Measurements from ENCODE around the gene KCNJ15.

KCNJ15 gene

DNA sequence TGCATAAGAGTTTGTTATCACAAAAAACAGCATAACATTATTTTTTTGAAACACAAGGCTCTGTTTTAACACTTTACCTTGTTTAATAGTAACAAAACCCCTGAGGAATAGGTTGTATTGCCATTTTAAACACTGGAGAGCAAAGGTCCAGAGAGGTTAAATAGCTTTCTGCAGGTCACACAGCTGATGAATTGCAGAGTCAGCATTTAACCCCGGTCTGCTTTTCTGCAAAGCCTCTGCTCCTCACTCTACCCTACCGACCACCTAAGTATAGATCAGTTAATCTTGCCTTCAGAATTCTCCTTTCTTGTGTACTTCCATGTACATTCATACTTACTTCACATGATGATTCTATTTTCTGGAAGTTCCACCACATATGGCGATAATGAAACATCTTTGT, 42.0 kb downstream of the KCNJ15 start:
- Histone ChIP-seq H3K9me3 (no peaks in the 10 kb centered on the region), H3K4me3 (no peak overlapping the region), H3K27me3 (no peaks in the 10 kb centered on the region), H3K4me1 (peaks cover 0 to 34% (median 18%) of the 10 kb centered on the region in 4 donors), H3K36me3 (no peaks in the 10 kb centered on the region), H3K27ac (no peak overlapping the region)
- intact Hi-C loops (cut with DNase I; ENCODE audit: low total_unique reads) = no loop called here
- TF ChIP-seq, protein P1, sequence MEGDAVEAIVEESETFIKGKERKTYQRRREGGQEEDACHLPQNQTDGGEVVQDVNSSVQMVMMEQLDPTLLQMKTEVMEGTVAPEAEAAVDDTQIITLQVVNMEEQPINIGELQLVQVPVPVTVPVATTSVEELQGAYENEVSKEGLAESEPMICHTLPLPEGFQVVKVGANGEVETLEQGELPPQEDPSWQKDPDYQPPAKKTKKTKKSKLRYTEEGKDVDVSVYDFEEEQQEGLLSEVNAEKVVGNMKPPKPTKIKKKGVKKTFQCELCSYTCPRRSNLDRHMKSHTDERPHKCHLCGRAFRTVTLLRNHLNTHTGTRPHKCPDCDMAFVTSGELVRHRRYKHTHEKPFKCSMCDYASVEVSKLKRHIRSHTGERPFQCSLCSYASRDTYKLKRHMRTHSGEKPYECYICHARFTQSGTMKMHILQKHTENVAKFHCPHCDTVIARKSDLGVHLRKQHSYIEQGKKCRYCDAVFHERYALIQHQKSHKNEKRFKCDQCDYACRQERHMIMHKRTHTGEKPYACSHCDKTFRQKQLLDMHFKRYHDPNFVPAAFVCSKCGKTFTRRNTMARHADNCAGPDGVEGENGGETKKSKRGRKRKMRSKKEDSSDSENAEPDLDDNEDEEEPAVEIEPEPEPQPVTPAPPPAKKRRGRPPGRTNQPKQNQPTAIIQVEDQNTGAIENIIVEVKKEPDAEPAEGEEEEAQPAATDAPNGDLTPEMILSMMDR (IDR thresholded peaks at IDR 0.05) = no peak
- DNase-seq = no peak

DNA sequence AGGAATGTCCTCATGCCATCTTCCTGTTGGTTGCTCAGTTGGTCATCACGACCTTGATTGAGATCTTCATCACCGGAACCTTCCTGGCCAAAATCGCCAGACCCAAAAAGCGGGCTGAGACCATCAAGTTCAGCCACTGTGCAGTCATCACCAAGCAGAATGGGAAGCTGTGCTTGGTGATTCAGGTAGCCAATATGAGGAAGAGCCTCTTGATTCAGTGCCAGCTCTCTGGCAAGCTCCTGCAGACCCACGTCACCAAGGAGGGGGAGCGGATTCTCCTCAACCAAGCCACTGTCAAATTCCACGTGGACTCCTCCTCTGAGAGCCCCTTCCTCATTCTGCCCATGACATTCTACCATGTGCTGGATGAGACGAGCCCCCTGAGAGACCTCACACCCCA, 42.9 kb downstream of the KCNJ15 start:
- no peaks in the 10 kb centered on the region for H3K9me3 ChIP-seq
- H3K4me3 ChIP-seq = no peak overlapping the region
- no peak for DNase-seq
- H3K4me1 ChIP-seq = peaks cover 0 to 35% (median 18%) of the 10 kb centered on the region in 4 donors
- TF ChIP-seq, protein P1 (IDR thresholded peaks at IDR 0.05) = no peak
- no peak overlapping the region for H3K27ac ChIP-seq
- no peaks in the 10 kb centered on the region for H3K36me3 ChIP-seq
- no peaks in the 10 kb centered on the region for H3K27me3 ChIP-seq
- intact Hi-C loops (cut with DNase I; ENCODE audit: low total_unique reads) = no loop called here

DNA sequence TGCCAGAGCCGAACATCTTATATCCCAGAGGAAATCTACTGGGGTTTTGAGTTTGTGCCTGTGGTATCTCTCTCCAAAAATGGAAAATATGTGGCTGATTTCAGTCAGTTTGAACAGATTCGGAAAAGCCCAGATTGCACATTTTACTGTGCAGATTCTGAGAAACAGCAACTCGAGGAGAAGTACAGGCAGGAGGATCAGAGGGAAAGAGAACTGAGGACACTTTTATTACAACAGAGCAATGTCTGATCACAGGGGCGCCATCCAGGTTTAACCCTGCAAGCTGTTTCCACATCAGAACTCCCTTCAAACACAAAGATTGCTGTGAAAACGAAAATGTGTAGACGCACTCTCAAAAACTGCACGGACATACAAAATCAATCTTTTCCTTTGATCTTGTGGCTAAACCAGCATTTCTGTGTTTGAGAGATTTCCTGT, 43.4 kb downstream of the KCNJ15 start:
- Histone ChIP-seq H3K36me3 (no peaks in the 10 kb centered on the region), H3K9me3 (no peaks in the 10 kb centered on the region), H3K27me3 (no peaks in the 10 kb centered on the region), H3K4me1 (peaks cover 0 to 35% (median 18%) of the 10 kb centered on the region in 4 donors), H3K27ac (no peak overlapping the region), H3K4me3 (no peak overlapping the region)
- TF ChIP-seq, protein P1 (IDR thresholded peaks at IDR 0.05) = no peak
- intact Hi-C loops (cut with DNase I; ENCODE audit: low total_unique reads) = no loop called here
- no peak for DNase-seq

DNA sequence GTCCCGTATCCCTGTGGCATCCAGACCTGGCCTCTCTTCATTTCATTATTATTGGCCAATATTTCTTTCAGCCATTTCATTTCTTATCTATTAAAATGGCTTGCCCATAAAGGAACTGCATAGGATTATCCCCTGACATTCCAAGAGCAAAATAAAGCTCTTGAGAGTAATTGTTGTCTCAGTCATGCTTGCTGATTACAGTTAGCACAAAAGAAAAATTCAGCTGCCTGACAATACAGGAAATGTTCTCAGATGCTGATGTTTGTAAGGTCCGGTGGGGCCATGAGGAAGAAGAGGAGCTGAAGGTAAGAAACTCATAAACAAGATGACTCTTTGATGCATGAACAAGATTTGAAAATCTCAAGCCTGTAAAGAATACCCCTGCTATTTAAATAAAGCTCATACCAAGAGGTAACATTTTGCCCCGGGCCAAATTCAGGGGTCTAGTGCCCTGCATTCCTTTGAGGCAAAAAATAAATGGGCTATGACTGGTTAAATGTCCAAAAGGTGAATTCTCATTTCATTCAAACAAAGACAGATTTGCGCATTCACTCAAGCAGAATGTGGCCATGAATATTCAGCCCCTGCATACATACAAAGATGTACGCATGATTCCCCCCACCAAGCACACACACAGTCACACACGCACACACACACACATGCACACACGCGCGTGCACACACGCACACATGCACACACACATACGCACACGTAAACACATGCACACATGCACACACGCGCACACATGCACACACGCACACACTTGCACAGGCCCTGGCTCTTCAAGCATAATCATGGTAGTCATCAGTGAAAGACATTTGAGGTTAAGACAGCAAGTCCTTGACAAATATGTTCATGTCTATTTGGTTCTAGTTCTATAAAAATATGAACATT, 44.8 kb downstream of the KCNJ15 start:
- Histone ChIP-seq H3K4me3 (no peak overlapping the region), H3K27ac (no peak overlapping the region), H3K4me1 (peaks cover 0 to 35% (median 15%) of the 10 kb centered on the region in 4 donors), H3K36me3 (no peaks in the 10 kb centered on the region), H3K27me3 (no peaks in the 10 kb centered on the region), H3K9me3 (no peaks in the 10 kb centered on the region)
- intact Hi-C loops (cut with DNase I; ENCODE audit: low total_unique reads) = no loop called here
- TF ChIP-seq, protein P1 (IDR thresholded peaks at IDR 0.05) = no peak
- no peak for DNase-seq

DNA sequence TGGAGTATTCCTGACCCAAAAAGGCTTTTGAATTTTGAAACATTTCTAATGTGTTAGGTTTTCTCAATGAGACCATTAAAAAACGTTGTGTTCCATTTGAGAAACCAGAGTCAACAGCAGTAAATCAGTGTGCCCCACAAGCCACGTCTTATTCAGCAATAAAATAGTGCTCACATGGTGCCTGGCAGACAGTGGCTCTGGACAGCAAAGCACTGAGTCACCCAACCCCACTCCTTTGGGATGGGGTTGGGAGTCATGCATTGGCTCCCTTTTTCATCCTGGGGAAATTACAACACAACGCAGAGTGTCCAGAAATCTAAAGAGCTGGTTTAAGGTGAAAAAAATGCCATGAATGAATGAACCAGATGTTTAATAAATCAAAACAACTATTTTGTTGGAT, 46.5 kb downstream of the KCNJ15 start:
- Histone ChIP-seq H3K27me3 (no peaks in the 10 kb centered on the region), H3K9me3 (no peaks in the 10 kb centered on the region), H3K4me3 (no peak overlapping the region), H3K4me1 (peaks cover 0 to 34% (median 4%) of the 10 kb centered on the region in 4 donors), H3K27ac (peak overlapping the region; percentile 51 to 56), H3K36me3 (no peaks in the 10 kb centered on the region)
- TF ChIP-seq, protein P1 (IDR thresholded peaks at IDR 0.05) = no peak
- DNase-seq = peak; percentile 93
- intact Hi-C loops (cut with DNase I; ENCODE audit: low total_unique reads) = no loop called here
